ENCODE results near the gene OR1E2.
"Not testable (repeated sequence)": the region's sequence is repeated elsewhere in the genome, so short reads cannot be mapped to it uniquely, and the experiment has no call there.

DNA sequence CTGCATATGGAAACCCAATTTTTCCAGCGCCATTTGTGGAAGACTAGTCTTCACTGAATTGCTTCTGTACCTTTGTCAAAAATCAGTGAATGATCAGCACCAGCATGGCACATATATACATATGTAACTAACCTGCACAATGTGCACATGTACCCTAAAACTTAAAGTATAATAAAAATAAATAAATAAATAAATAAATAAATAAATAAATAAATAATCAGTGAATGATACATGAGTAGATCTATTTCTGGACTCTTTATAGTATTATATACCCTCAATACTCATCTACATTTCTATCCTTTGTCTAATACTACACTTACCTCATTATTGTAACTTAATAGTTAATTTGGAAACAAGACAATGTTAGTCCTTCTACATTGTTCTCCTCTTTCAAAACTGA lies 29.8 kb downstream of the OR1E2 start:
- TF ChIP-seq, protein P1, sequence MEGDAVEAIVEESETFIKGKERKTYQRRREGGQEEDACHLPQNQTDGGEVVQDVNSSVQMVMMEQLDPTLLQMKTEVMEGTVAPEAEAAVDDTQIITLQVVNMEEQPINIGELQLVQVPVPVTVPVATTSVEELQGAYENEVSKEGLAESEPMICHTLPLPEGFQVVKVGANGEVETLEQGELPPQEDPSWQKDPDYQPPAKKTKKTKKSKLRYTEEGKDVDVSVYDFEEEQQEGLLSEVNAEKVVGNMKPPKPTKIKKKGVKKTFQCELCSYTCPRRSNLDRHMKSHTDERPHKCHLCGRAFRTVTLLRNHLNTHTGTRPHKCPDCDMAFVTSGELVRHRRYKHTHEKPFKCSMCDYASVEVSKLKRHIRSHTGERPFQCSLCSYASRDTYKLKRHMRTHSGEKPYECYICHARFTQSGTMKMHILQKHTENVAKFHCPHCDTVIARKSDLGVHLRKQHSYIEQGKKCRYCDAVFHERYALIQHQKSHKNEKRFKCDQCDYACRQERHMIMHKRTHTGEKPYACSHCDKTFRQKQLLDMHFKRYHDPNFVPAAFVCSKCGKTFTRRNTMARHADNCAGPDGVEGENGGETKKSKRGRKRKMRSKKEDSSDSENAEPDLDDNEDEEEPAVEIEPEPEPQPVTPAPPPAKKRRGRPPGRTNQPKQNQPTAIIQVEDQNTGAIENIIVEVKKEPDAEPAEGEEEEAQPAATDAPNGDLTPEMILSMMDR (conservative IDR thresholded peaks at IDR 0.05), result not testable (repeated sequence)
- TF ChIP-seq EZH2 (IDR thresholded peaks at IDR 0.05; ENCODE audit: low read depth), result not testable (repeated sequence)
